Heart right ventricle (tissue), 16 donors: ENCODE measurements around the gene EWSR1. TPM values are rescaled to one million over a fixed set of nuclear protein-coding genes. Genes with fewer than 3 reads are reported as not detected.

Source experiments
- ATAC-seq, 8 donors: fragments of 200-7000 bp; cut with Tn5 transposase; one replicate each; pipeline ENCODE4 v1.9.1; 2020; ENCODE audit warnings: mild to moderate bottlenecking in 8 of 8, moderate library complexity in 8 of 8, moderate number of reproducible peaks in 1 of 8
- DNase-seq, 2 donors: peaks; one replicate each; pipeline ENCODE4 v3.0.0-alpha.2; 2020
- H3K27ac ChIP-seq, 10 donors: fragments of 200-600 bp; sonication (generic) in 2 of 10; one replicate each; pipeline versions ENCODE4 v1.5.0 to v1.8.0; 2020 to 2022; ENCODE audit warnings: mild to moderate bottlenecking in 3 of 10
- H3K27me3 ChIP-seq, 7 donors: fragments of 200-600 bp; one replicate each; pipeline ENCODE4 v1.8.0; 2021 to 2022; ENCODE audit warnings: mild to moderate bottlenecking in 2 of 7
- H3K36me3 ChIP-seq, 9 donors: fragments of 200-600 bp; sonication (generic) in 1 of 9; one replicate each; pipeline versions ENCODE4 v1.5.0 to v1.8.0; 2020 to 2022; ENCODE audit warnings: mild to moderate bottlenecking in 2 of 9
- H3K4me1 ChIP-seq, 9 donors: fragments of 200-600 bp; sonication (generic) in 1 of 9; one replicate each; pipeline versions ENCODE4 v1.5.0 to v1.8.0; 2020 to 2022; ENCODE audit warnings: mild to moderate bottlenecking in 4 of 9
- H3K4me3 ChIP-seq, 10 donors: fragments of 200-600 bp; sonication (generic) in 2 of 10; one replicate each; pipeline versions ENCODE4 v1.5.0 to v1.8.0; 2020 to 2022; ENCODE audit warnings: mild to moderate bottlenecking in 7 of 10, moderate library complexity in 2 of 10
- H3K9me3 ChIP-seq, 11 donors: fragments of 200-600 bp in 10 of 11; sonication (generic) in 2 of 11; one replicate each; pipeline versions ENCODE4 v1.5.0 to v1.8.0; 2013 to 2022; ENCODE audit warnings: mild to moderate bottlenecking in 2 of 11, control low read depth in 1 of 11, moderate library complexity in 1 of 11
- WGBS, 2 donors: extraction: QIAGEN DNeasy Blood & Tissue Kit; methylation state at CpG; one replicate each; pipeline ENCODE4 v1.1.7; 2013; ENCODE audit warnings: inconsistent platforms in 1 of 2; 5-methylcytosine and 5-hydroxymethylcytosine counted together
- intact Hi-C, 10 donors: fragments of 100-400 bp; cut with DNase I; formaldehyde crosslinking; loops; one replicate each; pipeline versions ENCODE4 v1.11.1 to v1.14.2; 2022
- polyA plus RNA-seq, 2 donors: library from polyadenylated mRNA; stranded (reverse); fragments of 200-250 nt; gene quantifications; one replicate each; pipeline ENCODE4 v1.2.3, GENCODE V29; 2013
- total RNA-seq, 10 donors: library from RNA; stranded (reverse); fragmentation: NEBNext Ultra II Directional in 3 of 10; extraction: Animal tissue kit (Norgen Biotek cat#: 25700) in 3 of 10; gene quantifications; one replicate each; pipeline versions ENCODE4 v1.2.1 to v1.2.4, GENCODE V29; 2021 to 2023
- TF ChIP-seq, protein P1 (sequence below), 9 donors: fragments of 200-600 bp; sonication (generic) in 2 of 9; IDR thresholded peaks; one replicate each; pipeline versions ENCODE4 v1.5.0 to v1.8.0; 2021 to 2022; ENCODE audit warnings: antibody characterized with exemption in 9 of 9, mild to moderate bottlenecking in 5 of 9, moderate library complexity in 1 of 9
- donor health status: Arrhythmogenic right ventricular cardiomyopathy.
- donor health status: ischemic (EF 13 %, LVEDD 7.1; RV severe dilation, severe dysfunction).
- donor health status: healthy with polysubstance abuse.
- donor health status: DM: no; HTN: yes; CAD: no.
- donor health status: DM: no; HTN: no; CAD: no.
- donor health status: ischemic (EF 25% LVEDD 6.9; RV normal size, moderate dysfunction).
- donor health status: ischemic (EF 25% LVEDD 5.7; RV mildly dilated, moderate dysfunction).
- donor health status: healthy.
- donor health status: DM: yes; HTN: yes; CAD: no.
- donor health status: Ischemic cardiomyopathy.
- donor health status: ischemic (EF 35%, LVEDD 5.7; RV mildly dilated, moderate dysfunction).
- donor health status: nonischemic (EF 11% LVEDD 7.7; RV severe dilation, severe dysfunction).
- donor health status: DM: yes; HTN: yes; CAD: no.
- donor health status: PGD.
- donor health status: ischemic (EF 29% LVEDD 5.4; RV normal size, mild dysfunction).
- donor health status: nonischemic (EF 23%, LVEDD 6.1; RV moderate dilation, normal function).

Gene EWSR1
- total and polyA plus RNA-seq, 12 donors, result 105 to 153 (median 137) TPM

DNA sequence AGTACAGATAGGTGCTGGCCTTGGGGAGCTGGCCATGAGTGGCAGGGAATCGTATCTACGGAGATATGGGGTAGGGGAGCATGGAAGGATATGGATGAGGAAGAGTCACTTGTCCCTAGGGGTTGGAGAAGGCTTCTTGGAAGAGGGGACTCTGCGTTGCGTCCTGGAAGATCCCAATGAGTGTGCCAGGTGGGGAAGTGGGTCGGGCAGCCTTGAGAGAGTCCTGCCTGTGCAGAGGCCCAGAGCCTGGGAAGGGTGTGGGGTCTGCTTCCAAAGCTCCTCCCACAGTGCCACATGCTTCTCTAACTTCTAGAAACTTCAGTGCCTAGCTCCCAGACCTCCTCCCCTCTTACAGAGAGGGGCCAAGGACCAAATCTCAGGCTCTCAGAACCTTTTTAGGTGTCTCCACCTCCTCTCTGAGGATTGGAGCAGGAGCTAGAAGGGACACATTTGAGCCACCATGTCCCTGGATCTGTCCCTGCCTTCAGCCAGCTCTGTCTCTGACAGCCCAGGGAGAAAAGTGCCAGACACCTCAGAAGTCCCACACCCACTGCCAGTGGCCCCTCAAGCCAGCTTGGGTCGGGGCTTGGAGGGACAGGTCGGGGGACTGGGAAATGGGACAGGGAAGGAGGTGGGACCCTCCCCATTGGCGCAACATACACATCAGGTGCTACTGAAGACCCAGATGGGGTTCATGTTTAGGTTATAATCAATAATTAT is 11.3 kb upstream of the EWSR1 start:
- Histone ChIP-seq H3K4me3 (no peak overlapping the region), H3K27ac (no peak overlapping the region), H3K27me3 (no peaks in the 10 kb centered on the region), H3K36me3 (peaks cover 0 to 19% (median 0%) of the 10 kb centered on the region in 9 donors), H3K9me3 (no peaks in the 10 kb centered on the region), H3K4me1 (no peaks in the 10 kb centered on the region)
- TF ChIP-seq, protein P1, sequence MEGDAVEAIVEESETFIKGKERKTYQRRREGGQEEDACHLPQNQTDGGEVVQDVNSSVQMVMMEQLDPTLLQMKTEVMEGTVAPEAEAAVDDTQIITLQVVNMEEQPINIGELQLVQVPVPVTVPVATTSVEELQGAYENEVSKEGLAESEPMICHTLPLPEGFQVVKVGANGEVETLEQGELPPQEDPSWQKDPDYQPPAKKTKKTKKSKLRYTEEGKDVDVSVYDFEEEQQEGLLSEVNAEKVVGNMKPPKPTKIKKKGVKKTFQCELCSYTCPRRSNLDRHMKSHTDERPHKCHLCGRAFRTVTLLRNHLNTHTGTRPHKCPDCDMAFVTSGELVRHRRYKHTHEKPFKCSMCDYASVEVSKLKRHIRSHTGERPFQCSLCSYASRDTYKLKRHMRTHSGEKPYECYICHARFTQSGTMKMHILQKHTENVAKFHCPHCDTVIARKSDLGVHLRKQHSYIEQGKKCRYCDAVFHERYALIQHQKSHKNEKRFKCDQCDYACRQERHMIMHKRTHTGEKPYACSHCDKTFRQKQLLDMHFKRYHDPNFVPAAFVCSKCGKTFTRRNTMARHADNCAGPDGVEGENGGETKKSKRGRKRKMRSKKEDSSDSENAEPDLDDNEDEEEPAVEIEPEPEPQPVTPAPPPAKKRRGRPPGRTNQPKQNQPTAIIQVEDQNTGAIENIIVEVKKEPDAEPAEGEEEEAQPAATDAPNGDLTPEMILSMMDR (IDR thresholded peaks at IDR 0.05), result no peak
- ATAC-seq, result no peak
- intact Hi-C loops, result loop anchor here in 2 of 10 donors (10.0 kb wide), 3 partner anchors 152 to 532 kb away; no protein-coding TSS in a partner anchor
- WGBS, 2 donors, result 88 to 89% methylated on average over 8 of the region's 8 CpGs
- DNase-seq, result no peak

DNA sequence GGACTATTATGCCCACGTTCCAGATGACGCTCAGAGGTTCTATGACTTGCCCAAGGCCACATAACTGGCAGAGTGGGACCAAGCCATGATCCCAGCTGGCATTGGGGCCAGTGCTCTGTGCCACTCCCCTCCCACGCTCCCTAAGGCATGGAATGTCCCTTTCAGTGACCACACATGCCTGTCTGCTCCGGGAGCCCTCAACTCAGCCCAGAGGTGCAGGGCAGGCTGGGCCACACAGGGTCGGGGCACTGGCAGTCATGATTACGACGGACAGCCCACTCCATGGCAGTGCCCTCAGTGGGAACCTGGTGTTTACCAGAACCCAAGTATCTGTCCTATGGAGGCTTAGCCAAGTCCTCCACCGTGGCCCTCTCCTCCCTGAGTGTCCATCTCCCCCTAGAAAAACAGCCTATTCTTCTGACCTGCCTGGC is 10.3 kb upstream of the EWSR1 start:
- intact Hi-C loops, result loop anchor here in 2 of 10 donors (10.0 kb wide), 3 partner anchors 153 to 533 kb away; no protein-coding TSS in a partner anchor
- WGBS, 2 donors, result 77 to 84% methylated on average over 8 of the region's 8 CpGs
- H3K27ac ChIP-seq, result no peak overlapping the region
- H3K36me3 ChIP-seq, result peaks cover 0 to 19% (median 0%) of the 10 kb centered on the region in 9 donors
- no peaks in the 10 kb centered on the region for H3K27me3 ChIP-seq
- peak in 1 of 8 donors; percentile 12 for ATAC-seq
- no peaks in the 10 kb centered on the region for H3K4me1 ChIP-seq
- H3K4me3 ChIP-seq, result no peak overlapping the region
- TF ChIP-seq, protein P1 (IDR thresholded peaks at IDR 0.05), result no peak
- H3K9me3 ChIP-seq, result no peaks in the 10 kb centered on the region
- DNase-seq, result no peak

DNA sequence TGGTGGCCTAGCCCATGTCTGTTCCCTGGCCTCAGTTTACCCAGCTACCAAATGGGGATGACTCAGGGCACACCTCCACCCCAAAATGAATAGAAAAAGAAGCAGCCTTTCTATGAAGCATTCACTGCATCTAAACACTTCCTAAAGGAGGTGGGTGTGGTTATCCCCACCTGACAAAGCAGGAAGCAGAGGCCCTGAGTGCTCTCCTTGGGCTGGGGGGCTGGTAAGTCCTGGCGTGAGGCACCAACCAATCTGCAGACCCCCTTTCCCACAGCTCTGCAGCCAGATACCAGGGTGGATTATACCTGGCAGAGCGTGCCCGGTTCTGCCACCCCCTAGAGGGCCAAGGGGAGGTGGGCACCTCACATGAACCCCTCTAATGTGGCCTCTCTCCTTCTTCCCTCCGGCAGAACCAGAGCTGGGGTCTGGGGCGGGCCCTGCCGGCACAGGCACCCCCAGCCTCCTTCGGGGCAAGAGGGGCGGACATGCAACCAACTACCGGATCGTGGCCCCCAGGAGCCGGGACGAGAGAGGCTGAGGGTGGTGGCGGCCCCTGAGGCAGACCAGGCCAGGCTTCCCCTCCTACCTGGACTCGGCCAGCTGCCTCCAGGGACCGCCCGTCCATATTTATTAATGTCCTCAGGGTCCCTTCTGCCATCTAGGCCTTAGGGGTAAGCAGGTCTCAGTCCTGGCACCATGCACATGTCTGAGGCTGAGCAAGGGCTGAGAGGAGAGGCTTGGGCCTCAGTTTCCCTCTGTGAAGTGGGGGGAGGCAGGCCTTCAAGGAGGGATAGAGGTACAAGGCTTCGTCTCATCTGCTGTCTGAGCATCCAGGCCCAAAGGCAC is 9.4 kb upstream of the EWSR1 start:
- ATAC-seq (no peak), DNase-seq (no peak)
- H3K36me3 ChIP-seq, result peaks cover 0 to 21% (median 0%) of the 10 kb centered on the region in 9 donors
- H3K4me1 ChIP-seq, result no peaks in the 10 kb centered on the region
- TF ChIP-seq, protein P1 (IDR thresholded peaks at IDR 0.05), result no peak
- H3K27ac ChIP-seq, result no peak overlapping the region
- intact Hi-C loops, result loop anchor here in 2 of 10 donors (10.0 kb wide), 3 partner anchors 154 to 534 kb away; no protein-coding TSS in a partner anchor
- H3K4me3 ChIP-seq, result no peak overlapping the region
- no peaks in the 10 kb centered on the region for H3K27me3 ChIP-seq
- WGBS, 2 donors, result 93 to 94% methylated on average over 17 of the region's 17 CpGs
- H3K9me3 ChIP-seq, result no peaks in the 10 kb centered on the region

DNA sequence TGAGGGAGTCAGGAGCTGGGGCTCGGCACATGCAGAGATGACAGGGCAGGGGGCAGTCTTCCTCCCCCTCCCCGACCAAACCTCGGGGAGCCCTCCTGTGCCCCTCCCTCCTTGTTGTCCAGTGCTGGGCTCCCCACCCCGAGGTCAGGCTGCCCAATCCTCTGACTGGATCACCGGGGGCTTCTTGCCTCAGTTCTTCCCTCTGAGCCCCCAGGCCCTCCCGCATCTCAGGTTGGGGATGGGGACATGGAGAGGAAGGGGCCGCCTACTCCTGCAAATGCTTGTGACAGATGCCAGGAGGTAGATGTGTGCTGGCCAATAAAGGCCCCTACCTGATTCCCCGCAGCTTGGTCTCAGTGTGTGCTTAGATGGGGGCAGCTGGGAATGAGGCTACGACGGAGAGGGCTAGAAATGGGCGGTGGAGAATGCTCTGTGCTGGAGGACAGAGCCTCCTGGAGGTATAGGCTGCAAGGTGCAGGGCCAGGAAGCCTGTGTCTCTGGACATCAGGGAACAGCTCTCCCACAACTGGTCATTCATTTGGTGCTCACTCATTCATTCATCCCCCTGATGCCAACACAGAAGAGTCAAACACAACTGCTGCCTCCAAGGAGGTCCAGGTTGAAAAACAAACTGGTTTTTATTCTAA is 8.7 kb upstream of the EWSR1 start:
- DNase-seq, result no peak
- Histone ChIP-seq H3K36me3 (peaks cover 0 to 28% (median 0%) of the 10 kb centered on the region in 9 donors), H3K27me3 (no peaks in the 10 kb centered on the region), H3K9me3 (no peaks in the 10 kb centered on the region), H3K4me1 (no peaks in the 10 kb centered on the region), H3K4me3 (no peak overlapping the region), H3K27ac (no peak overlapping the region)
- intact Hi-C loops, result loop anchor here in 2 of 10 donors (10.0 kb wide), 3 partner anchors 155 to 535 kb away; no protein-coding TSS in a partner anchor
- WGBS, 2 donors, result 76 to 79% methylated on average over 11 of the region's 11 CpGs
- ATAC-seq, result no peak
- TF ChIP-seq, protein P1 (IDR thresholded peaks at IDR 0.05), result no peak
